ENCODE measurements around the gene URI1.

URI1 gene

GRCh38 chr19:29974701-29975100 lies 32.7 kb downstream of the URI1 start:
- TF ChIP-seq CTCF (IDR thresholded peaks at IDR 0.05): no peak
- no peak for TF ChIP-seq ZFX (IDR thresholded peaks at IDR 0.05; ENCODE audit: borderline replicate concordance)
- H3K27ac ChIP-seq: no peak overlapping the region

- no peak overlapping the region for H3K27ac ChIP-seq
- TF ChIP-seq ZFX (IDR thresholded peaks at IDR 0.05; ENCODE audit: borderline replicate concordance) (no peak), CTCF (IDR thresholded peaks at IDR 0.05) (no peak)
Observed at GRCh38 chr19:29976151-29976943, 34.3 kb downstream of the URI1 start.

- no peak overlapping the region for H3K27ac ChIP-seq
- no peak for TF ChIP-seq CTCF (IDR thresholded peaks at IDR 0.05)
- TF ChIP-seq ZFX (IDR thresholded peaks at IDR 0.05; ENCODE audit: borderline replicate concordance): no peak
Observed at GRCh38 chr19:29978080-29978479, 36.0 kb downstream of the URI1 start.

- TF ChIP-seq CTCF (IDR thresholded peaks at IDR 0.05): no peak
- no peak for TF ChIP-seq ZFX (IDR thresholded peaks at IDR 0.05; ENCODE audit: borderline replicate concordance)
- no peak overlapping the region for H3K27ac ChIP-seq
Observed at GRCh38 chr19:29983568-29983967, 41.5 kb downstream of the URI1 start.

- no peak overlapping the region for H3K27ac ChIP-seq
- no peak for TF ChIP-seq CTCF (IDR thresholded peaks at IDR 0.05)
- TF ChIP-seq ZFX (IDR thresholded peaks at IDR 0.05; ENCODE audit: borderline replicate concordance): no peak
Observed at GRCh38 chr19:29985196-29985595, 43.2 kb downstream of the URI1 start.

- TF ChIP-seq CTCF (IDR thresholded peaks at IDR 0.05): no peak
- no peak for TF ChIP-seq ZFX (IDR thresholded peaks at IDR 0.05; ENCODE audit: borderline replicate concordance)
- H3K27ac ChIP-seq: no peak overlapping the region
Observed at GRCh38 chr19:29988351-29988750, 46.3 kb downstream of the URI1 start.

GRCh38 chr19:29992233-29992867 lies 50.3 kb downstream of the URI1 start:
- TF ChIP-seq CTCF (IDR thresholded peaks at IDR 0.05) (no peak), ZFX (IDR thresholded peaks at IDR 0.05; ENCODE audit: borderline replicate concordance) (no peak)

More at GRCh38 chr19:29992233-29992867, 50.3 kb downstream of the URI1 start:
- H3K27ac ChIP-seq: no peak overlapping the region
